H9 (cell line): ENCODE results near the gene LDLRAD4. TPM values are rescaled to one million over a fixed set of nuclear protein-coding genes. Genes with fewer than 3 reads are reported as not detected.

ENCODE experiments used
- DNase-seq: peaks from one replicate; pipeline ENCODE4 v3.0.0-alpha.2; 2017
- H2AFZ ChIP-seq: one replicate; pipeline ENCODE4 v1.6.1; 2013; ENCODE audit warnings: mild to moderate bottlenecking, low read length, control low read depth, moderate library complexity
- H2AK5ac ChIP-seq: 2 replicates; pipeline ENCODE4 v1.6.1; 2013; ENCODE audit warnings: low read length, control low read depth, mixed read lengths; ENCODE audit not compliant: insufficient read length
- H2BK120ac ChIP-seq: one replicate; pipeline ENCODE4 v1.6.1; 2013; ENCODE audit warnings: low read depth, mild to moderate bottlenecking, low read length, control low read depth, inconsistent platforms; ENCODE audit not compliant: poor library complexity, severe bottlenecking
- H2BK12ac ChIP-seq: 2 replicates; pipeline ENCODE4 v1.6.1; 2013; ENCODE audit warnings: low read length, control low read depth, mixed read lengths, low read depth; ENCODE audit not compliant: insufficient read length
- H2BK15ac ChIP-seq: 2 replicates; pipeline ENCODE4 v1.6.1; 2013; ENCODE audit warnings: low read depth, low read length, control low read depth
- H2BK20ac ChIP-seq: one replicate; pipeline ENCODE4 v1.6.1; 2013; ENCODE audit warnings: low read depth, mild to moderate bottlenecking, low read length, control low read depth, inconsistent platforms; ENCODE audit not compliant: poor library complexity, severe bottlenecking
- H2BK5ac ChIP-seq: 2 replicates; pipeline ENCODE4 v1.6.1; 2013; ENCODE audit warnings: low read length, control low read depth, mixed read lengths; ENCODE audit not compliant: insufficient read length
- H3K14ac ChIP-seq: 2 replicates; pipeline ENCODE4 v1.6.1; 2013; ENCODE audit warnings: low read length, control low read depth; ENCODE audit not compliant: insufficient read depth
- H3K18ac ChIP-seq: 2 replicates; pipeline ENCODE4 v1.6.1; 2013; ENCODE audit warnings: low read depth, mild to moderate bottlenecking, mixed read lengths, low read length, control low read depth; ENCODE audit not compliant: insufficient read length
- H3K23ac ChIP-seq: 2 replicates; pipeline ENCODE4 v1.6.1; 2013; ENCODE audit warnings: low read length, control low read depth, mixed read lengths, low read depth; ENCODE audit not compliant: insufficient read length
- H3K23me2 ChIP-seq: 2 replicates; pipeline ENCODE4 v1.6.1; 2013; ENCODE audit warnings: low read depth, mild to moderate bottlenecking, mixed read lengths, low read length, control low read depth; ENCODE audit not compliant: insufficient read length, poor library complexity, severe bottlenecking
- H3K27ac ChIP-seq: 2 replicates; pipeline ENCODE4 v1.5.1; 2013; ENCODE audit warnings: low read length, control low read depth, mixed read lengths, low read depth; ENCODE audit not compliant: insufficient read length
- H3K27me3 ChIP-seq: 2 replicates; pipeline ENCODE4 v1.6.1; 2013; ENCODE audit warnings: low read length, control low read depth, inconsistent platforms; ENCODE audit not compliant: insufficient read depth
- H3K4ac ChIP-seq: 2 replicates; pipeline ENCODE4 v1.6.1; 2013; ENCODE audit warnings: low read depth, mild to moderate bottlenecking, control low read depth, inconsistent platforms, low read length, moderate library complexity
- H3K4me1 ChIP-seq: 2 replicates; pipeline ENCODE4 v1.6.1; 2013; ENCODE audit warnings: low read length, control low read depth, inconsistent platforms; ENCODE audit not compliant: insufficient read depth
- H3K4me2 ChIP-seq: 2 replicates; pipeline ENCODE4 v1.6.1; 2013; ENCODE audit warnings: low read length, control low read depth, mixed read lengths; ENCODE audit not compliant: insufficient read length, insufficient read depth
- H3K56ac ChIP-seq: 2 replicates; pipeline ENCODE4 v1.6.1; 2013; ENCODE audit warnings: low read depth, mild to moderate bottlenecking, mixed read lengths, low read length, control low read depth; ENCODE audit not compliant: insufficient read length
- H3K79me1 ChIP-seq: 2 replicates; pipeline ENCODE4 v1.6.1; 2013; ENCODE audit warnings: low read depth, mild to moderate bottlenecking, moderate library complexity, low read length, control low read depth, inconsistent platforms; ENCODE audit not compliant: insufficient read depth, poor library complexity, severe bottlenecking
- H3K79me2 ChIP-seq: 2 replicates; pipeline ENCODE4 v1.6.1; 2013; ENCODE audit warnings: low read length, control low read depth, inconsistent platforms; ENCODE audit not compliant: insufficient read depth
- H3K9ac ChIP-seq: 2 replicates; pipeline ENCODE4 v1.6.1; 2013; ENCODE audit warnings: low read length, control low read depth, mixed read lengths; ENCODE audit not compliant: insufficient read length; ENCODE audit errors: extremely low read depth
- H3K9me3 ChIP-seq: one replicate; pipeline ENCODE4 v1.6.1; 2013; ENCODE audit warnings: low read depth, low read length, inconsistent platforms; ENCODE audit not compliant: control insufficient read depth
- H3T11ph ChIP-seq: one replicate; pipeline ENCODE4 v1.6.1; 2013; ENCODE audit warnings: mild to moderate bottlenecking, low read length, control low read depth, inconsistent platforms
- H4K20me1 ChIP-seq: one replicate; pipeline ENCODE4 v1.6.1; 2013; ENCODE audit not compliant: control insufficient read depth, insufficient read length, insufficient read depth
- H4K5ac ChIP-seq: 2 replicates; pipeline ENCODE4 v1.6.1; 2013; ENCODE audit warnings: low read depth, mild to moderate bottlenecking, mixed read lengths, low read length, control low read depth; ENCODE audit not compliant: insufficient read length
- H4K8ac ChIP-seq: replicated peaks from 2 replicates; pipeline ENCODE4 v1.6.1; 2013; ENCODE audit warnings: low read length, control low read depth, mixed read lengths, low read depth; ENCODE audit not compliant: insufficient read length
- H4K91ac ChIP-seq: 2 replicates; pipeline ENCODE4 v1.6.1; 2013; ENCODE audit warnings: low read depth, mild to moderate bottlenecking, moderate library complexity, mixed read lengths, low read length, control low read depth; ENCODE audit not compliant: insufficient read length
- H3K27ac Mint-ChIP-seq, 3 experiments: 2 replicates in 2 of 3; 3 replicates in 1 of 3; pipeline ENCODE4 v1.8.0; 2020 to 2021; ENCODE audit warnings: mixed read lengths in 3 of 3, mild to moderate bottlenecking in 1 of 3, moderate library complexity in 1 of 3
- H3K27me3 Mint-ChIP-seq: 2 replicates; pipeline ENCODE4 v1.8.0; 2021; ENCODE audit warnings: low read depth, mild to moderate bottlenecking, moderate library complexity, mixed read lengths
- H3K36me3 Mint-ChIP-seq, 3 experiments: 2 replicates in 2 of 3; 3 replicates in 1 of 3; pipeline ENCODE4 v1.8.0; 2020 to 2021; ENCODE audit warnings: low read depth in 3 of 3, mixed read lengths in 3 of 3; ENCODE audit not compliant: insufficient read depth in 1 of 3
- H3K4me1 Mint-ChIP-seq, 2 experiments: 2 replicates each; pipeline ENCODE4 v1.8.0; 2020; ENCODE audit warnings: mixed read lengths in 2 of 2
- H3K4me3 Mint-ChIP-seq, 2 experiments: 2 replicates in 1 of 2; 3 replicates in 1 of 2; pipeline ENCODE4 v1.8.0; 2020 to 2021; ENCODE audit warnings: mild to moderate bottlenecking in 2 of 2, mixed read lengths in 2 of 2, moderate library complexity in 1 of 2
- H3K9me3 Mint-ChIP-seq, 2 experiments: 2 replicates in 1 of 2; 3 replicates in 1 of 2; pipeline ENCODE4 v1.8.0; 2020; ENCODE audit warnings: mild to moderate bottlenecking in 2 of 2, mixed read lengths in 2 of 2, moderate library complexity in 1 of 2
- CTCF ChIP-seq: fragments of 200-600 bp; sonication (generic); conservative IDR thresholded peaks from 3 replicates; pipeline ENCODE4 v1.8.0; 2021; ENCODE audit warnings: antibody characterized with exemption, mild to moderate bottlenecking
- WGBS: extraction: QIAGEN DNeasy Blood & Tissue Kit; methylation state at CpG from one replicate; pipeline ENCODE4 v1.1.7; 2013; ENCODE audit warnings: missing lambda C conversion rate, low lambda C conversion rate, mixed read lengths; ENCODE audit not compliant: insufficient read length; ENCODE audit errors: extremely low coverage; 5-methylcytosine and 5-hydroxymethylcytosine counted together
- total RNA-seq: library from RNA; stranded (reverse); gene quantifications from 2 replicates; pipeline ENCODE4 v1.2.1, GENCODE V29; 2021

The LDLRAD4 gene
- total RNA-seq, 1 experiment from 2014 or later: 3.9 TPM

- Histone ChIP-seq H3K79me1 (no peaks in the 10 kb centered on the region), H4K8ac (no peak overlapping the region), H3K14ac (no peak overlapping the region), H2BK15ac (no peak overlapping the region), H4K91ac (no peak overlapping the region), H3K4me1 (0 out of 2 replicates have a peak, but pooled peaks cover 2% of the 10 kb centered on the region), H3K27me3 (no peaks in the 10 kb centered on the region), H3K18ac (no peak overlapping the region), H3K56ac (no peak overlapping the region), H2BK120ac (no peak overlapping the region), H3K27ac (no peak overlapping the region), H3K9ac (no peak overlapping the region), H2AK5ac (no peak overlapping the region), H4K5ac (no peak overlapping the region), H4K20me1 (no peaks in the 10 kb centered on the region), H3T11ph (no peak overlapping the region), H3K4ac (no peak overlapping the region), H2BK20ac (no peak overlapping the region), H3K9me3 (no peaks in the 10 kb centered on the region), H2AFZ (no peak overlapping the region), H2BK5ac (no peak overlapping the region), H3K79me2 (no peaks in the 10 kb centered on the region), H2BK12ac (no peak overlapping the region), H3K23me2 (no peaks in the 10 kb centered on the region), H3K23ac (no peak overlapping the region), H3K4me2 (no peak overlapping the region)
- Mint-ChIP-seq H3K4me1 (peaks cover 32 to 33% of the 10 kb centered on the region in 2 experiments), H3K4me3 (no peak overlapping the region), H3K36me3 (peaks cover 0 to 4% (median 0%) of the 10 kb centered on the region in 3 experiments; a peak in 3 of 7 replicates), H3K9me3 (no peaks in the 10 kb centered on the region; a peak in 1 of 5 replicates), H3K27me3 (no peaks in the 10 kb centered on the region; the same call in 1 of the 2 replicates), H3K27ac (no peak overlapping the region)
- WGBS: no CpG with 5 or more reads among the region's 12 CpGs
- no peak for TF ChIP-seq CTCF
- DNase-seq: no peak
These were observed 242.4 kb downstream of the LDLRAD4 start for GRCh38 chr18:13460946-13461345.
